ENCODE data around the gene CHGA.

Gene CHGA

GRCh38 chr14:92905667-92906066 lies 17.3 kb upstream of the CHGA start:
- DNase-seq (ENCODE audit: low spot score): no peak

- DNase-seq (ENCODE audit: low spot score): no peak
These were observed 16.5 kb upstream of the CHGA start for GRCh38 chr14:92906420-92906819.

- no peak for DNase-seq (ENCODE audit: low spot score)
These were observed 16.1 kb upstream of the CHGA start for GRCh38 chr14:92906823-92907222.

- no peak for DNase-seq (ENCODE audit: low spot score)
These were observed 15.5 kb upstream of the CHGA start for GRCh38 chr14:92907316-92907911.

GRCh38 chr14:92914087-92914656 lies 8.8 kb upstream of the CHGA start:
- peak; percentile 37 for DNase-seq (ENCODE audit: low spot score)

- DNase-seq (ENCODE audit: low spot score): no peak
These were observed 6.7 kb upstream of the CHGA start for GRCh38 chr14:92916201-92916600.

GRCh38 chr14:92917041-92917940 lies 5.7 kb upstream of the CHGA start:
- no peak for DNase-seq (ENCODE audit: low spot score)

- DNase-seq (ENCODE audit: low spot score): no peak
These were observed 5.0 kb upstream of the CHGA start for GRCh38 chr14:92917956-92918355.

GRCh38 chr14:92920001-92920400 lies 2.9 kb upstream of the CHGA start:
- DNase-seq (ENCODE audit: low spot score): no peak

GRCh38 chr14:92922155-92922735 lies 705 bp upstream of the CHGA start:
- no peak for DNase-seq (ENCODE audit: low spot score)

- no peak for DNase-seq (ENCODE audit: low spot score)
These were observed 774 bp downstream of the CHGA start for GRCh38 chr14:92923744-92924103.

GRCh38 chr14:92924247-92924646 lies 1.3 kb downstream of the CHGA start:
- no peak for DNase-seq (ENCODE audit: low spot score)

GRCh38 chr14:92925446-92925845 lies 2.5 kb downstream of the CHGA start:
- DNase-seq (ENCODE audit: low spot score): no peak

GRCh38 chr14:92926180-92926845 lies 3.4 kb downstream of the CHGA start:
- no peak for DNase-seq (ENCODE audit: low spot score)

- no peak for DNase-seq (ENCODE audit: low spot score)
These were observed 4.0 kb downstream of the CHGA start for GRCh38 chr14:92926931-92927330.

GRCh38 chr14:92927349-92928257 lies 4.7 kb downstream of the CHGA start:
- no peak for DNase-seq (ENCODE audit: low spot score)

- no peak for DNase-seq (ENCODE audit: low spot score)
These were observed 5.3 kb downstream of the CHGA start for GRCh38 chr14:92928258-92928629.

GRCh38 chr14:92928961-92929688 lies 6.2 kb downstream of the CHGA start:
- no peak for DNase-seq (ENCODE audit: low spot score)

GRCh38 chr14:92929689-92930608 lies 7.0 kb downstream of the CHGA start:
- no peak for DNase-seq (ENCODE audit: low spot score)

Data from SW480 (cell line).